Hypothalamus (tissue), 51 donors: ENCODE data around the gene ACTR1B.
A peak's percentile ranks its signal among the peaks of the same experiment; 100 is the strongest.
"Not testable (repeated sequence)": the region's sequence is repeated elsewhere in the genome, so short reads cannot be mapped to it uniquely, and the experiment has no call there.

Experiments used
- DNase-seq, 51 donors: peaks; one replicate each; lab custom pipeline; 2025; lab: John Stamatoyannopoulos, UW

ACTR1B gene

DNA sequence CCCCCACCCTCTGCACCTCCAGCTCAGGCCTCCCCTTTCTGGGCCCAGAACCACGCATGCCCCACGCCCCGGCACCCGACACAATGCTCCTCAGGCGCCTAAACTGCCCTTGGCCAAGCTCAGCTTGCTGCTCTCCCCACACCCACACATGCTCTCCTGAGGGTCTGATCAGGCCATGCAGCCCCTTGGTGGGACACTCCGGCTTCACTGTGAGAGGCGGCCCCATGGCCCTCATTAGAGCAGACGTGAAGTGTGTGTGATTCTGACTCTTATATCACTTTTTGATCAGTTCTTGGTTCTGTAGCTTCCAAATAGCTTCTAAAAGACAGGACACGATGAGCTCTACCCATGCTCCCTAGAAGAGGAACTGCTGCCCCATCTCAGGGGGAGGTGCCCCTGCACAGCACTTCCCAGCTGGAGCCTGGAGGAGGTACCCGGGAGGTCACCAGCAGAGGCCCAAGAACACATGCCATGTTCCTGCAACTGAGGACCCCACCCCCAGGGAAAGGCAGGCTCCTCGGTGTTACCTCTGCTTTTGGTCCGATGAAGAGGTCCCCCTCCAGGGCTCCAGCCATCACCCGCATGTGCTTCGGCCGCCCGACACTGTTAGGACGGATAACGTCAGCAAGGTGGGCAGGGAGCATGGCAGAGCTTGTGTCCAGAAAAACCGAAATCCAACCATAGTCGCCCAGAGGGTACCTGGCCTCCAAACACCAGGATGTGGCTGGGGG, 3.6 kb downstream of the ACTR1B start:
- no peak for DNase-seq

GRCh38 chr2:97659256-97660043, 4.4 kb downstream of the ACTR1B start:
- no peak for DNase-seq

DNA sequence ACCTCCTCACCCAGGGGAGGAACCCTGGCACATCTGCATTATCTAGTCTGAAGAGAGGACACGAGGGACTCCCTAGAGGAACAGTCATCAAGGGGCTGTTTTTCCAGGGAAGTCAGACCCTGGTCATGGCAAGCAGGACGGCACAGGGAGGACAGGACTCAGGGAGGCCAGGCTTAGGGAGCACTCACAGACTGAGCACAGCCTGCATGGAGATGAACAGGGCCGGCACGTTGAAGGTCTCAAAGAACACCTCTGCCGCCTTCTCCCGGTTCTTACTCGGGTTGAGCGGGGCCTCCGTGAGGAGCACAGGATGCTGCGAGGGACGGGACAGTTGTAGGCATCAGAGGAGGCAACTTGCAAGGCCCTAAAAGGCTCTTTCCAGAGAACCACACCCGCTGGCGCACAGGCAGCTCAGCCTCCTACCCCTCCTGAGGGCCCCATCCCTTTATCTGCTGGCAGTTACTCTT, 5.1 kb downstream of the ACTR1B start:
- no peak for DNase-seq

DNA sequence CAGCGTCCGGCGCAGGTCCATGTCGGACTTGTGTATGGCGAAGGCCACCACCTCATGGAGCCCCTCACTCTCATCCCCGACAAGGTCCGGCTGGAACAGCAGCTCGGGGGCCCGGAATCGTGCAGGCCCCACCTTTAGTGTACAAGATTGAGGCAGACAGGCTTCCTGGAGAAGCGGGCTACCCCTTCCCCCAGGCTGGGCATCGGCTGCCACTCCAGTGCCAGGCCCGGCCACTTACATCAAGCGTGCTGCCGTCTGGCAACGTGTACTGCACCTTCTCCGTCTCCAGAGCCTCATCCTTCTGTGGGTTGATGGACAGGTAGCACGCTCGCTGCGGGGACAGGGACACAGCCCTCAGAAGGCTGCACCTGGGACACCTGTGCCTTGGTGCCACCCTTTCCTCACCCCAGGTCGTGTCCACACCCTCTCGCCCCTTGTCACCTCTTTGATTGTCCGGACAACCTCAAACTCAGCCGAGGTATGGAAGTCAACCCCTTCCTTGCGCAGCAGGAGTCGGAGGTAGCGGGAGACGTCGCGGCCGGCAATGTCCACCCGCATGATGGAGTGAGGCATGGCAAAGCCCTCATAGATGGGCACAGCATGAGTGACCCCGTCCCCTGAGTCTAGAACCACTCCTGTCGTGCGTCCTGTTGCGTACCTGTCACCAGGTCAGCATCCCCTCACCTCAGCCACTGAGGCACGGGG, 5.7 kb downstream of the ACTR1B start:
- no peak for DNase-seq

DNA sequence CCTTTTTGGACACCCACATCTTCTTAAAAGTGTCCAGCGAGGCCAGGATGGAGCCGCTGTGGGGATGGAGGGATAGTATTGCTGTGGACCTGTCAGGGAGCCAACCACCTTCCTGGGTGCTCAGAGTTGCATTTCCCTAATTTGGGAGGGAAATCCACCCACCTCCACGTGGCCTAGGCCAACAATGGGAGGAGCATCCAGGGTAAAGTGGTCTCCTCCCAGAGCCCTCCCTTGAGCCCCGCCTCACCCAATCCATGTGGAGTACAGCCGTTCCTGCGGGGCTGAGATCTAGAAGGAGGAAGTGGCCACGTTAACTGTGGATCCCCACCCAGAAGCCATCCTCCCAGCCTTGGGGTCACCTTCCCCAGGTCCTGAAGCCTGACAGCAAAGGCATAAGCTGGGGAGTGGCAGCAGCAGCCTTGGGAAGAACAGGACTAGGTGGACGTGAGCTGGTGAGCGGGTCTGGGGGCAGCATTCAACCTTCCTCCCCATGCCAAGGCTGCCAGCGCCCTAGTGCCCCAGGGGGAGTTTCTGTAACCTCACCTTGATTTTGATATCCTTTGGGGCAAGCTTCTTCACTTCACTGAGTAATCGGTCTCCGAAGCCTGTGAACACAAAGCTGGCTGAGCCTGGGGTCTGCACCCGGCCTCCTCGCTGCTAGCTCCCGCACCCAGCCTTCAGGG, 6.8 kb downstream of the ACTR1B start:
- DNase-seq = no peak

DNA sequence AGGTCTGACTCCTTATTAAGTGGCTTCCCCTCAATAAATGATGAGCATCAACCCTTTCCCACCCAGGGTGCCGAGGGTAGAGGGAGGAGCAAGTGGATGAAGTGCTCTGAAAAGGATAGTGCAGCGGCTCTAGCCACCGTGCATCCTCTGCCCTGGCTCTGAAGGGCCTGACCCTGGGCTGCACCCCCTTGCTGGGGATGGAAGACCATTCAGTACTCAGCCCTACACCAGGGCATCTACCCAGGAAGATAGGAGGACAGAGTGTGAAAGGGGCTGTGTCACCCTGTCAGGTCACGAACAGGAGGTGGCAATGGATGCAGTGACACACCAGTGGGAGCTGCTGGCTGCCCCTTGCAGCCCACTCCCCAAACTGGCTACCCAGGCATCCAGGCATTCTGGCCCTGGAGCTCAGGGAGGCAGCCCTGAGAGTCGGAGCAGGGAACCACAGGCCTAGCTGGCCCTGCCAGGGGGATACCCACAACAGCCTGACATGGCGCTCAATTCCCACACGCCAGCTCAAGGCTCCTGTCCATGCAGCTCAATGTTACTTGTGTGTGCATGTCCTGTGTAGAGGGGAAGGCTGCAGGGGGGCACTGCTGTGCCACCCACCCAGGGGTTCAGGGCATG, 7.6 kb downstream of the ACTR1B start:
- no peak for DNase-seq

- no peak for DNase-seq
These were observed 9.1 kb downstream of the ACTR1B start for GRCh38 chr2:97654791-97655190.

DNA sequence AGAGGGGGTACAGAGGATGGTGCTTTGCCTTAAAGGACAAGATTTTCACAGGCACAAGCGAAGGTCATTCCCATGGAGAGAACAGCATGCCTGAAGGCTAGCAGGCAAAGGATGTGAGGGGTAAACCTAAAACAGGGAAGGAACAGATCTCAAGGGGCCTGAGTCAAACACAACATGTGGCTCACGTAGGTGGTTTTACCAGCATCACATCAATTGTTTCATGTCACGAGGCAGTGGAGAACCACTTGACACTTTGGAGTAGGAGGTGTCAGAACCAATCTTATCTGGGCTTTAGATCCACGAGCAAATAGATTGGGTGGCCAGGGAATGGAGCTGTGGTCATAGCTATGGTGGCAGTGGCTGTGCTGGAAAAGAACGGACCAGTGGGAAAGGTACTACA, 9.5 kb downstream of the ACTR1B start:
- DNase-seq = no peak

- DNase-seq = no peak
These were observed 10.0 kb downstream of the ACTR1B start for GRCh38 chr2:97653874-97654273.

GRCh38 chr2:97653473-97653872, 10.4 kb downstream of the ACTR1B start:
- DNase-seq = no peak

DNA sequence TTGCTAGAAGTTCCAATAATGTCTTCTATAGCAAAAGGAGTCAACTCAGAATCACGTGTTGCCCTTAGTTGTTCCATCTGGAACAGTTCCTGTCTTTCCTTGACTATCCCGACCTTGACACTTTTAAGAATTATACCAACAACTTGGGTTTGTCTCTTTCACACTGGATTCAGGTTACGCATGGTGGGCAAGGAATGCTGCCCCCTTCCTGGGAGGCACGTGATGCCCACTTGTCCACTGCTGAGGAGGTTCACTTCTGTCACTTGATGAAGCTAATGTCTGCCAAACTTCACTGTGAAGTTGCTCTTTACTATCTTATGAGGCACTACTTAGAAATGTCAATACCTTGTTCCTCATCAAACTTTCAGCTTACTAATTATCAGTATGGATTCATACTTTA, 12.7 kb downstream of the ACTR1B start:
- DNase-seq = no peak

DNA sequence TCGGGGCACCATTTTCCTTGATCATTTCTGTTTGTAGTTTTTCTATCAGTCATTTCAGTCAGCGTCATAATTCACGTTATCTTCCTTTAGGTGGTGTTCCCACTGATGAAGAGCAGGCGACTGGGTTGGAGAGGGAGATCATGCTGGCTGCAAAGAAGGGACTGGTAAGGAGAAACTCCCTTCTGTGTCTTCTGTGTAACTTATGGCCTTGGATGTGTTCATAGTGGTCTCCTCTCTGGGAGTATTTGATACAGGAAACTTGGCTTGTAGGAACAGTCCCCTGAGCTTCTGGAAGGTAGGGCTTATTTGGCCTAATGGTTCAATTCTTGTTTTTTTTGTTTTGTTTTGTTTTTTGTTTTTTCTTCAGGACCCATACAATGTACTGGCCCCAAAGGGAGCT, 16.9 kb downstream of the ACTR1B start:
- no peak for DNase-seq

DNA sequence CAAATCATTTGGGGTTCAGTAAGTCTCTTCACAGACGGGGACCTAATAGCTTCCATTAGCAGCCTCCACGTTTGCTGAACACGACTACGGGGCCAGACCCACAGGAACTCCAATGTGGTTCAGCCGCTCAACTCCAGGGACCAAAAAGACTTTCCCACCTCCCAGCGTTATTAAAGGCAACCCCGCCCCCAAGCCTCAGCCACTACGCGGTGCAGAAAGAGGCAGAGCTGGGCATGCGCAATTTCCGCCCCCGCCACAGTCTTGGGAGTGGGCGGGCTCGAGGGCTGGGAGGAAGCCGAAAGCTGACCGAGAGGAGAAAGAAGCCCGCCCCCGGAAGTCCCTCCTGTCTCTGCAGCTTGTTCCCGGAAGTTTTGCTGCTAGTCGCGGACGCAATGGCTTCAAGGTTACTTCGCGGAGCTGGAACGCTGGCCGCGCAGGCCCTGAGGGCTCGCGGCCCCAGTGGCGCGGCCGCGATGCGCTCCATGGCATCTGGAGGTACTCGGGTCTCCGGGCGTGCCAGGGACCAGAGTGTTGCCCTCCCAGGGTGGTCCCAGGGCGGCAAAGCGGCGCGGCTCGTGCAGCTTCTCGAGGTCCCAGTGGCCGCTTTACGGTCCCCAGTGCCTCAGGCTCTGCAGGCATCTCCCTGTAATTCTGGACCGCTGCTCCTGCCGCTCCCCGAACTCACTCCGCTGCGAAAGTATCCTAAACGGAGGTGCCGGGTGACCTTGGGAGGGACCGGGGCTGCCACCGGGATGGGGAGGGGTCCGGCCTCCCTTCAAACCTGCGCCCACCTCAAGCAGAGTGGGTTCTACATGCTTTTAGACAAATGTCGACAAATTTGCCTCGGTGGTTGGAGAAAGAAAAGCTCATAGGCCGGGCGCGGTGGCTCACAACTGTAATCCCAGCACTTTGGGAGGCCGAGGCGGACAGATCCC, 17.9 kb downstream of the ACTR1B start, which contains the start of gene COX5B:
Gene COX5B, plus strand, starts transcription at position 368 of the 935 bp plus-strand sequence. Its CDS starts 25 bp downstream, at position 393.
- DNase-seq = peak; percentile 74 to 99 (median 97)

- peak in 12 of 51 donors; percentile 31 to 73 (median 58) for DNase-seq
These were observed 18.6 kb downstream of the ACTR1B start for GRCh38 chr2:97645112-97645694.

GRCh38 chr2:97644023-97644717, 19.7 kb downstream of the ACTR1B start:
- no peak for DNase-seq

DNA sequence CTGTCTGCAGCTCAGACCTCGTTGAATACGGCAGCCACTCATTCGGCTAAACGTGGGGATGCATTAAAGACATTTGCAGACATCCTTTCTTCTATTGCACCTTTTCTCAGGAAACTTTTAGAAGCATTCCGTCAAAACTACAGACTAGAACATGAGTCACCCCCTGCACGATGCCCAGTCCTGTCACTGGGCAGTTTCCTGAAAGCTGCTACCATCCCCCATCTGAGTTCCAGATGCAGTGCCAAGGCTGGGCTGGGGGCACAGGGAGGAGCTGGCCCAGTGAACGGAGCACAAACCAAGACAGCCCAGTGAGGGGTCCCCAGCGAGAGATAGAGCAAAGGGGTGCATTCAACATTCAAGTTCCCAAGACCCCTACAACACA, 37.8 kb downstream of the ACTR1B start:
- not testable (repeated sequence) for DNase-seq

- DNase-seq = not testable (repeated sequence)
These were observed 38.3 kb downstream of the ACTR1B start for GRCh38 chr2:97625354-97626048.
